Lower lobe of right lung (tissue), 2 donors: ENCODE data around the gene AGPAT3. TPM values are rescaled to one million over a fixed set of nuclear protein-coding genes. Genes with fewer than 3 reads are reported as not detected.

Experiments used
- ATAC-seq, 2 donors: fragments of 200-7000 bp; cut with Tn5 transposase; one replicate each; pipeline ENCODE4 v1.9.1; 2020 to 2022; ENCODE audit warnings: mild to moderate bottlenecking in 2 of 2, moderate library complexity in 2 of 2
- DNase-seq: peaks from one replicate; pipeline ENCODE4 v3.0.0-alpha.2; 2020
- H3K27ac ChIP-seq: fragments of 200-600 bp; one replicate; pipeline ENCODE4 v1.8.0; 2022
- H3K27me3 ChIP-seq: fragments of 200-600 bp; one replicate; pipeline ENCODE4 v1.8.0; 2022; ENCODE audit warnings: low read depth
- H3K36me3 ChIP-seq: fragments of 200-600 bp; one replicate; pipeline ENCODE4 v1.8.0; 2022; ENCODE audit warnings: mild to moderate bottlenecking
- H3K4me1 ChIP-seq: fragments of 200-600 bp; one replicate; pipeline ENCODE4 v1.8.0; 2022
- H3K4me3 ChIP-seq: fragments of 200-600 bp; one replicate; pipeline ENCODE4 v1.8.0; 2022; ENCODE audit warnings: mild to moderate bottlenecking
- H3K9me3 ChIP-seq: fragments of 200-600 bp; one replicate; pipeline ENCODE4 v1.8.0; 2022
- CTCF ChIP-seq: fragments of 200-600 bp; IDR thresholded peaks from one replicate; pipeline ENCODE4 v1.8.0; 2022; ENCODE audit warnings: antibody characterized with exemption, mild to moderate bottlenecking
- intact Hi-C: fragments of 100-400 bp; cut with DNase I; formaldehyde crosslinking; loops from one replicate; pipeline ENCODE4 v1.11.0; 2022
- total RNA-seq: library from RNA; stranded (reverse); fragmentation: NEBNext Ultra II Directional; extraction: Animal tissue kit (Norgen Biotek cat#: 25700); gene quantifications from one replicate; pipeline ENCODE4 v1.2.1, GENCODE V29; 2021
- donor health status: DM: no; HTN: yes; CAD: no; lungs with severe emphysema.

Gene AGPAT3
- total RNA-seq, 1 donor from 2014 or later, result 83.3 TPM

DNA sequence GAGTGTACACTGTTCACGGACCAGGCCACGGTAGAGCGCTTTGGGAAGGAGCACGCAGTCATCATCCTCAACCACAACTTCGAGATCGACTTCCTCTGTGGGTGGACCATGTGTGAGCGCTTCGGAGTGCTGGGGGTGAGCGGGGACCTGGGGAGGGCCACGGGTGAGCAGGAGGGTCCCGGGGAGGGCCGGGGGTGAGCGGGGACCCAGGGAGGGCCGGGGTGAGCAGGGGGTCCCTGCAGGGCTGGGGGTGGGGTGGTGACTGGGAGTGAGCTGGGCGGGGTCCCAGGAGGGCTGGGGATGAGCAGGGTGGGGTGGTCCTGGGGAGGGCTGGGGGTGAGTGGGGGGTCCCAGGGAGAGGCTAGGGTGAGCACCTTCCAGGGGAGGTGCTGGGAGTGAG is 103.0 kb downstream of the AGPAT3 start:
- intact Hi-C loops, result no loop called here
- H3K27ac ChIP-seq, result no peak overlapping the region
- no peak overlapping the region for H3K4me3 ChIP-seq
- no peak for DNase-seq
- no peak for TF ChIP-seq CTCF
- H3K4me1 ChIP-seq, result peaks cover 10% of the 10 kb centered on the region
- H3K36me3 ChIP-seq, result peaks cover 75% of the 10 kb centered on the region
- H3K9me3 ChIP-seq, result no peaks in the 10 kb centered on the region
- no peaks in the 10 kb centered on the region for H3K27me3 ChIP-seq
- no peak for ATAC-seq

DNA sequence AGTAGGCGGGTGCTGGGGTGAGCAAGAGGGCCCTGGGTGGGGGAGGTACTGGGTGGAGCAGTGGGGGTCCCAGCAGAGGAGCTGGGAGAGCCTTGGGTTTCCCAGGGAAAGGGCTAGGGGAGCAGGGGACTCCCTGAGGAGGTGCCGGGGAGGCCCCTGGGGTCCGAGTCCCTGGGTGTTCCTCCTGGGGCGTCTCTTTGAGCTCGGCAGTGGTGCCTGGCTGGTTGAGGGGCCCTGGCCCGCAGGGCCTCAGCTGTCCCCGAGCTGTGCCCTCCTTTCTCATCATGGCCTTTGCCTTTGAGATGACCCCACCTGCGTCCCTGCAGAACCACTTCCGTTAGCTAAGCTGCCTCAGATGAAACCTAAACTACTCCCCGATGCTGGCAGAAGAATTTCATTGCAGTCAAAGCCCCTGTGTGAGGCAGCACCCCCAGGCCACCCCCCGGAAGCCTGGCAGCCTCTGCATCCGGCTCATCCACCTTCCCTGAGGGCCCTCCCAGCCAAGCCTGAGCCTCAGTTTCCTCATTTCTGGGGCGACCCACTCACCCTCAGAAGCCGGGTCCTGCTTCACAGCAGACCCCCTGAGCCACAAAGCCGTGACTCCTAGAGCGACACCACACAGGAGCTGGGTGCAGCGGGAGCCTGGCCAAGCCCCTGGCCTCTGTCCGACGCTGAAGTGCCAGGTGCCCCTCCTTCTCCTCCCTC is 103.5 kb downstream of the AGPAT3 start:
- no peak for TF ChIP-seq CTCF
- no peak overlapping the region for H3K27ac ChIP-seq
- peaks cover 14% of the 10 kb centered on the region for H3K4me1 ChIP-seq
- peaks cover 76% of the 10 kb centered on the region for H3K36me3 ChIP-seq
- H3K9me3 ChIP-seq, result no peaks in the 10 kb centered on the region
- ATAC-seq (no peak), DNase-seq (no peak)
- no peaks in the 10 kb centered on the region for H3K27me3 ChIP-seq
- H3K4me3 ChIP-seq, result no peak overlapping the region
- intact Hi-C loops, result no loop called here

GRCh38 chr21:43969115-43969444 is 104.1 kb downstream of the AGPAT3 start:
- no peak overlapping the region for H3K4me3 ChIP-seq
- no peaks in the 10 kb centered on the region for H3K27me3 ChIP-seq
- DNase-seq (no peak), ATAC-seq (no peak)
- H3K9me3 ChIP-seq, result no peaks in the 10 kb centered on the region
- H3K4me1 ChIP-seq, result peaks cover 16% of the 10 kb centered on the region
- peaks cover 79% of the 10 kb centered on the region for H3K36me3 ChIP-seq
- H3K27ac ChIP-seq, result no peak overlapping the region
- TF ChIP-seq CTCF, result no peak
- intact Hi-C loops, result no loop called here

GRCh38 chr21:43970551-43970950 is 105.5 kb downstream of the AGPAT3 start:
- Histone ChIP-seq H3K27me3 (no peaks in the 10 kb centered on the region), H3K27ac (no peak overlapping the region), H3K36me3 (peaks cover 79% of the 10 kb centered on the region), H3K9me3 (no peaks in the 10 kb centered on the region), H3K4me3 (no peak overlapping the region), H3K4me1 (peaks cover 16% of the 10 kb centered on the region)
- TF ChIP-seq CTCF, result no peak
- ATAC-seq (no peak), DNase-seq (no peak)
- intact Hi-C loops, result no loop called here

- ATAC-seq (no peak), DNase-seq (no peak)
- intact Hi-C loops, result no loop called here
- Histone ChIP-seq H3K36me3 (peaks cover 71% of the 10 kb centered on the region), H3K27ac (no peak overlapping the region), H3K27me3 (no peaks in the 10 kb centered on the region), H3K4me3 (no peak overlapping the region), H3K4me1 (peaks cover 16% of the 10 kb centered on the region), H3K9me3 (no peaks in the 10 kb centered on the region)
- no peak for TF ChIP-seq CTCF
Measured at GRCh38 chr21:43971201-43971991, 106.4 kb downstream of the AGPAT3 start.
